Astrocyte of the spinal cord (primary cell): ENCODE data around the gene ACSF2.
A peak's percentile ranks its signal among the peaks of the same experiment; 100 is the strongest.
"Not testable (repeated sequence)": the region's sequence is repeated elsewhere in the genome, so short reads cannot be mapped to it uniquely, and the experiment has no call there.

ENCODE experiments used
- DNase-seq: peaks from one replicate; pipeline ENCODE4 v3.0.0; 2011; ENCODE audit warnings: low read depth, low spot score
- H3K4me3 ChIP-seq: 2 replicates; pipeline ENCODE4 v1.5.1; 2011; ENCODE audit warnings: low read depth, mild to moderate bottlenecking, low read length, moderate library complexity
- CTCF ChIP-seq: IDR thresholded peaks from 2 replicates; pipeline ENCODE4 v1.5.1; 2012; ENCODE audit warnings: low read depth, mild to moderate bottlenecking, low read length, inconsistent platforms
- in situ Hi-C: cut with HindIII; loops from 2 replicates; pipeline ENCODE4 v1.10.0; 2017; ENCODE audit warnings: low sequenced_read_pairs

The ACSF2 gene

GRCh38 chr17:50472761-50473161 is 46.7 kb downstream of the ACSF2 start:
- DNase-seq = not testable (repeated sequence)

GRCh38 chr17:50473901-50474300 is 47.9 kb downstream of the ACSF2 start:
- no peak for TF ChIP-seq CTCF
- DNase-seq = no peak
- in situ Hi-C loops = no loop called here
- no peak overlapping the region for H3K4me3 ChIP-seq

More at GRCh38 chr17:50472761-50473161, 46.7 kb downstream of the ACSF2 start:
- in situ Hi-C loops, H3K4me3 ChIP-seq: not testable (repeated sequence)
- peak; percentile 40 for TF ChIP-seq CTCF

GRCh38 chr17:50474523-50474922 is 48.5 kb downstream of the ACSF2 start:
- no peak overlapping the region for H3K4me3 ChIP-seq
- no peak for DNase-seq
- no peak for TF ChIP-seq CTCF
- in situ Hi-C loops = no loop called here

- no peak for TF ChIP-seq CTCF
- no peak overlapping the region for H3K4me3 ChIP-seq
- in situ Hi-C loops = no loop called here
- no peak for DNase-seq
Observed at GRCh38 chr17:50475362-50475761, 49.3 kb downstream of the ACSF2 start.

- in situ Hi-C loops = not testable (repeated sequence)
Observed at GRCh38 chr17:50475775-50476544, 49.9 kb downstream of the ACSF2 start.

GRCh38 chr17:50476545-50477315 is 50.7 kb downstream of the ACSF2 start:
- in situ Hi-C loops = no loop called here

More at GRCh38 chr17:50475775-50476544, 49.9 kb downstream of the ACSF2 start:
- not testable (repeated sequence) for H3K4me3 ChIP-seq, DNase-seq

More at GRCh38 chr17:50476545-50477315, 50.7 kb downstream of the ACSF2 start:
- DNase-seq = no peak
- no peak overlapping the region for H3K4me3 ChIP-seq
- no peak for TF ChIP-seq CTCF
